ENCODE data around the gene FXYD7.

Gene FXYD7

GRCh38 chr19:35114353-35115176 is 28.5 kb upstream of the FXYD7 start:
- Histone ChIP-seq H3K36me3 (ENCODE audit: insufficient read depth, low read length) (no peaks in the 10 kb centered on the region), H3K9ac (ENCODE audit: low read length) (no peak overlapping the region), H3K27me3 (ENCODE audit: control insufficient read depth in 1 of 2, insufficient read depth in 2 of 2, low read length in 2 of 2) (peaks cover 0 to 3% of the 10 kb centered on the region in 2 donors), H3K9me3 (ENCODE audit: low read length) (no peaks in the 10 kb centered on the region), H3K4me1 (ENCODE audit: insufficient read depth, low read length) (peaks cover 9% of the 10 kb centered on the region), H3K27ac (ENCODE audit: low read depth, low read length) (no peak overlapping the region), H3K4me3 (ENCODE audit: low read depth in 1 of 2, low read length in 2 of 2) (peak overlapping the region in 1 of 2 donors; percentile 50)

GRCh38 chr19:35115177-35115951 is 27.7 kb upstream of the FXYD7 start, which contains the start of gene FXYD3:
Gene FXYD3 (plus strand): TSS chr19:35115823. CDS start chr19:35119377, 3,554 bp downstream.
- Histone ChIP-seq H3K36me3 (ENCODE audit: insufficient read depth, low read length) (no peaks in the 10 kb centered on the region), H3K4me1 (ENCODE audit: insufficient read depth, low read length) (peaks cover 9% of the 10 kb centered on the region), H3K9me3 (ENCODE audit: low read length) (no peaks in the 10 kb centered on the region), H3K27me3 (ENCODE audit: control insufficient read depth in 1 of 2, insufficient read depth in 2 of 2, low read length in 2 of 2) (no peaks in the 10 kb centered on the region), H3K9ac (ENCODE audit: low read length) (no peak within 1 kb of the TSS), H3K4me3 (ENCODE audit: low read depth in 1 of 2, low read length in 2 of 2) (peak within 1 kb of the TSS in 1 of 2 donors; percentile 50), H3K27ac (ENCODE audit: low read depth, low read length) (peak within 1 kb of the TSS; percentile 29)

GRCh38 chr19:35116072-35116801 is 26.8 kb upstream of the FXYD7 start:
- H3K9me3 ChIP-seq (ENCODE audit: low read length) = no peaks in the 10 kb centered on the region
- no peaks in the 10 kb centered on the region for H3K27me3 ChIP-seq (ENCODE audit: control insufficient read depth in 1 of 2, insufficient read depth in 2 of 2, low read length in 2 of 2)
- peaks cover 9% of the 10 kb centered on the region for H3K4me1 ChIP-seq (ENCODE audit: insufficient read depth, low read length)
- no peak overlapping the region for H3K9ac ChIP-seq (ENCODE audit: low read length)
- no peaks in the 10 kb centered on the region for H3K36me3 ChIP-seq (ENCODE audit: insufficient read depth, low read length)
- H3K27ac ChIP-seq (ENCODE audit: low read depth, low read length) = peak overlapping the region; percentile 29
- H3K4me3 ChIP-seq (ENCODE audit: low read depth in 1 of 2, low read length in 2 of 2) = no peak overlapping the region

GRCh38 chr19:35117116-35117515 is 25.9 kb upstream of the FXYD7 start:
- Histone ChIP-seq H3K4me3 (ENCODE audit: low read depth in 1 of 2, low read length in 2 of 2) (no peak overlapping the region), H3K27ac (ENCODE audit: low read depth, low read length) (no peak overlapping the region), H3K27me3 (ENCODE audit: control insufficient read depth in 1 of 2, insufficient read depth in 2 of 2, low read length in 2 of 2) (no peaks in the 10 kb centered on the region), H3K4me1 (ENCODE audit: insufficient read depth, low read length) (peaks cover 9% of the 10 kb centered on the region), H3K9ac (ENCODE audit: low read length) (no peak overlapping the region), H3K9me3 (ENCODE audit: low read length) (no peaks in the 10 kb centered on the region), H3K36me3 (ENCODE audit: insufficient read depth, low read length) (no peaks in the 10 kb centered on the region)

- H3K27ac ChIP-seq (ENCODE audit: low read depth, low read length) = no peak overlapping the region
- H3K9ac ChIP-seq (ENCODE audit: low read length) = no peak overlapping the region
- H3K4me1 ChIP-seq (ENCODE audit: insufficient read depth, low read length) = peaks cover 9% of the 10 kb centered on the region
- H3K36me3 ChIP-seq (ENCODE audit: insufficient read depth, low read length) = no peaks in the 10 kb centered on the region
- no peak overlapping the region for H3K4me3 ChIP-seq (ENCODE audit: low read depth in 1 of 2, low read length in 2 of 2)
- H3K27me3 ChIP-seq (ENCODE audit: control insufficient read depth in 1 of 2, insufficient read depth in 2 of 2, low read length in 2 of 2) = no peaks in the 10 kb centered on the region
- no peaks in the 10 kb centered on the region for H3K9me3 ChIP-seq (ENCODE audit: low read length)
Measured at GRCh38 chr19:35117799-35118198, 25.3 kb upstream of the FXYD7 start.

- Histone ChIP-seq H3K4me3 (ENCODE audit: low read depth in 1 of 2, low read length in 2 of 2) (no peak overlapping the region), H3K36me3 (ENCODE audit: insufficient read depth, low read length) (no peaks in the 10 kb centered on the region), H3K27ac (ENCODE audit: low read depth, low read length) (no peak overlapping the region), H3K27me3 (ENCODE audit: control insufficient read depth in 1 of 2, insufficient read depth in 2 of 2, low read length in 2 of 2) (no peaks in the 10 kb centered on the region), H3K4me1 (ENCODE audit: insufficient read depth, low read length) (peaks cover 9% of the 10 kb centered on the region), H3K9me3 (ENCODE audit: low read length) (no peaks in the 10 kb centered on the region), H3K9ac (ENCODE audit: low read length) (no peak overlapping the region)
Measured at GRCh38 chr19:35118268-35119020, 24.6 kb upstream of the FXYD7 start.

GRCh38 chr19:35119091-35119490 is 24.0 kb upstream of the FXYD7 start:
- Histone ChIP-seq H3K36me3 (ENCODE audit: insufficient read depth, low read length) (no peaks in the 10 kb centered on the region), H3K4me1 (ENCODE audit: insufficient read depth, low read length) (peaks cover 9% of the 10 kb centered on the region), H3K4me3 (ENCODE audit: low read depth in 1 of 2, low read length in 2 of 2) (no peak overlapping the region), H3K9me3 (ENCODE audit: low read length) (no peaks in the 10 kb centered on the region), H3K27me3 (ENCODE audit: control insufficient read depth in 1 of 2, insufficient read depth in 2 of 2, low read length in 2 of 2) (no peaks in the 10 kb centered on the region), H3K9ac (ENCODE audit: low read length) (no peak overlapping the region), H3K27ac (ENCODE audit: low read depth, low read length) (no peak overlapping the region)

- Histone ChIP-seq H3K9ac (ENCODE audit: low read length) (no peak overlapping the region), H3K36me3 (ENCODE audit: insufficient read depth, low read length) (no peaks in the 10 kb centered on the region), H3K4me1 (ENCODE audit: insufficient read depth, low read length) (peaks cover 6% of the 10 kb centered on the region), H3K9me3 (ENCODE audit: low read length) (no peaks in the 10 kb centered on the region), H3K27ac (ENCODE audit: low read depth, low read length) (no peak overlapping the region), H3K27me3 (ENCODE audit: control insufficient read depth in 1 of 2, insufficient read depth in 2 of 2, low read length in 2 of 2) (no peaks in the 10 kb centered on the region), H3K4me3 (ENCODE audit: low read depth in 1 of 2, low read length in 2 of 2) (no peak overlapping the region)
Measured at GRCh38 chr19:35119578-35120155, 23.4 kb upstream of the FXYD7 start.

GRCh38 chr19:35120492-35120891 is 22.6 kb upstream of the FXYD7 start:
- H3K27me3 ChIP-seq (ENCODE audit: control insufficient read depth in 1 of 2, insufficient read depth in 2 of 2, low read length in 2 of 2) = no peaks in the 10 kb centered on the region
- H3K4me3 ChIP-seq (ENCODE audit: low read depth in 1 of 2, low read length in 2 of 2) = no peak overlapping the region
- peaks cover 7% of the 10 kb centered on the region for H3K4me1 ChIP-seq (ENCODE audit: insufficient read depth, low read length)
- H3K27ac ChIP-seq (ENCODE audit: low read depth, low read length) = no peak overlapping the region
- H3K9ac ChIP-seq (ENCODE audit: low read length) = no peak overlapping the region
- H3K36me3 ChIP-seq (ENCODE audit: insufficient read depth, low read length) = no peaks in the 10 kb centered on the region
- no peaks in the 10 kb centered on the region for H3K9me3 ChIP-seq (ENCODE audit: low read length)

GRCh38 chr19:35120898-35121297 is 22.2 kb upstream of the FXYD7 start:
- Histone ChIP-seq H3K27me3 (ENCODE audit: control insufficient read depth in 1 of 2, insufficient read depth in 2 of 2, low read length in 2 of 2) (no peaks in the 10 kb centered on the region), H3K4me1 (ENCODE audit: insufficient read depth, low read length) (peaks cover 7% of the 10 kb centered on the region), H3K9ac (ENCODE audit: low read length) (no peak overlapping the region), H3K4me3 (ENCODE audit: low read depth in 1 of 2, low read length in 2 of 2) (no peak overlapping the region), H3K36me3 (ENCODE audit: insufficient read depth, low read length) (no peaks in the 10 kb centered on the region), H3K9me3 (ENCODE audit: low read length) (no peaks in the 10 kb centered on the region), H3K27ac (ENCODE audit: low read depth, low read length) (no peak overlapping the region)
